CD4-positive, alpha-beta T cell treated with Interleukin-6 at 100 ng/mL for 8 hours (primary cell): ENCODE results near the gene CHN1.

ENCODE experiments used
- DNase-seq: peaks from one replicate; pipeline ENCODE4 v3.0.0-alpha.2; 2020; ENCODE audit warnings: mixed read lengths, low spot score

The CHN1 gene

DNA sequence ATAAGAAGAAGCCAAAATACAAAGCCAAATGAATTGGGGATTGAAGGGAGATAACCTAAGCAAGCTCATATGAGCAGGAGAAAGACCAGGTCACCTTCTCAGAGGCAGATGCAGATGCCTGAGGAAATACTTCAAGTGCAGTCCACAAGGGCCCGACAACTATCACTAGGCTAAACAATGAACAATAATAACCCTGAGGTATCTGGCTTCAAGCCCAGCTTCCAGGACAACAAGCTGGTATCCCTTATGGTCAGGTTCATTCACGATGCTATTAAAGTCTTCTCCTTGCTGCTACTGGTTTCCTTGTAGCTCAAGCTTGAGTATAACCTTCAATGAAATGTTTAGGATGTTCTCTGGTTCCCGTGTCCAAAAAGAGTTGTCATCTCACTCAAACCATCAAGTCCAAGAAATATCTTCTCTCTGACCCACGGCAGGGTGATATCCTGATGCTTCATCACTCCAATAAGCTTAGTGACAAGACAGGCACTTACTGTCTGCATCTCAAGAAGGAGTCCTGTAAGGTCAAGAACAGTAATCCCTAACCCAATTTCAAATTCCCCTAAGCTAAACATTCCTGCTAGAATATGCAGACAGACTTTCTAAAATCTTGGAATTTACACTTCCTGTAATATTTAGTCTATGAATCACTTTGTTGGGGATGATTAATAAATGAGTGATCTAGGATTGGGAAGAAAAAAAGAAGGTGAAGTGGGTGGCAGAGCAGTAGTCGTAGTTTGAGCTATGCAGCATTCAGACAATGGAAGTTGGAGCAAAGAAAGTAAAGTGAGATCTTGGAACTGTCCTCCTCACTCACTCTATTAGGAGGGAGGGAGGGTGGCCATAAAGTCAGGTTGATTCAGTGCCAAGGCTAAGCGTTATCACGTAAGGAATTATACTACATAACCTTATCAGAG is 33.1 kb downstream of the CHN1 start:
- no peak for DNase-seq

GRCh38 chr2:174970092-174970491 is 35.1 kb downstream of the CHN1 start:
- no peak for DNase-seq

DNA sequence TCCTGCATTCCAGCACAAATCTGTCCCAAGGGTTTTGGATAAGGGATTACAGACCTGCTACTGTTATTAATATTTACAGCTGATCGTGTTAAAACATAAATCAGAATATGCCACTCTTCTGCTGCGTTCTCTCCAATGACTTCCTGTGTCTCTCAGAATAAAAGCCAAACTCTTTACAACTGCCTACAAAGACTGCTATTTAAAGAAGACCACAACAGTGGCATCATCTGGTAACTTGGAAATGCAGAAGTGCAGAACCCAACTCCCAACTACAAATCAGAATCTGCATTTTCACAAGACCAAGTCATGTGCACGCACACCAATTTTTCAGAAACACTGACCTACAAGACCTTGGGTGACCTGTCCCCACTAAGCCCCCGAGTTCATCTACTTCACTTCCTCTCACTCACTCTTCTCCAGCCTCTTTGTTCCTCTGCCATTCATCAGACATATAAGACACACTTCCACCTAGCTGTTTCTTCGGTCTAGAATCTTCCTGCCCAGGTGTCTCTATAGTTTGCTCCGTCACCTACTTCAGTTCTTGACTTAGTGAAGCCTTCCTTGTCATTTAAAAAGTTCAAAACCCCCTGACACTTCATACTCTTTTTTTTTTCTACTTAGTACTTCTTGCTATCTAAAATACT is 36.0 kb downstream of the CHN1 start:
- DNase-seq: no peak

GRCh38 chr2:174967691-174968260 is 37.4 kb downstream of the CHN1 start:
- no peak for DNase-seq

DNA sequence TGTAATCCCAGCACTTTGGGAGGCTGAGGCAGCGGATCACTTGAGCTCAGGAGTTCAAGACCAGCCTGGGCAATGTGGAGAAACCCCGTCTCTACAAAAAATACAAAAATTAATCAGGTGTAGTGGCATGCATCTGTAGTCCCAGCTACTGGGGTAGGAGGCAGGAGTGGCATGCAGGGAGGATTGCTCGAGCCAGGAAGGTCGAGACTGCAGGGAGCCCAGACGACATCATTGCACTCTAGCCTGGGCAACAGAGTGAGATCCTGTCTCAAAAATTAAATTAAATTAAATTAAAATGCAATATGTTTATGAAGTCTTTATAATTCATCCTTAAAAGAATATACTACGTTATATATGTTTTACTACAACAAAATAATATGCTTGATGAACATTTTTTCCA is 38.1 kb downstream of the CHN1 start:
- DNase-seq: no peak

- no peak for DNase-seq
Measured at GRCh38 chr2:174965992-174966744, 39.0 kb downstream of the CHN1 start.

DNA sequence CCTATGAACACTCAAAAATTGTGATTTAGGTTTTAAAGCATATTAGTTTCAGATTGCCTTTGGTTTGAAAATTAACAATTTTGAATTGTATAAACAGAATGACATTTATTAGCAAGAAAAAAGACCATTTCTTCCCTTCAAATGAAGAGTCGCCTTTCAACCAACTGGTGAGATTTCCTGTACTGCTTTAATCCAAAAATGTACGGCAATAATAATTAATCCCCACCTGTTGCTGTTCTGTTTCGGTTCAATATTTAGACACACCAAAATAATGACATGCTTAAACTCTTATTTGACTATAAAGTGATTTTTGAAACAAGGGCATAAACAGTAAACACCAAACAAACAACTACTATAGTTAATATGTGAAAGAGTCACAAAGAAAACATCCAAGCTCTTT is 39.6 kb downstream of the CHN1 start:
- no peak for DNase-seq

- no peak for DNase-seq
Measured at GRCh38 chr2:174964404-174964803, 40.8 kb downstream of the CHN1 start.

GRCh38 chr2:174963437-174964400 is 41.5 kb downstream of the CHN1 start:
- no peak for DNase-seq

- DNase-seq: no peak
Measured at GRCh38 chr2:174959787-174960186, 45.4 kb downstream of the CHN1 start.

DNA sequence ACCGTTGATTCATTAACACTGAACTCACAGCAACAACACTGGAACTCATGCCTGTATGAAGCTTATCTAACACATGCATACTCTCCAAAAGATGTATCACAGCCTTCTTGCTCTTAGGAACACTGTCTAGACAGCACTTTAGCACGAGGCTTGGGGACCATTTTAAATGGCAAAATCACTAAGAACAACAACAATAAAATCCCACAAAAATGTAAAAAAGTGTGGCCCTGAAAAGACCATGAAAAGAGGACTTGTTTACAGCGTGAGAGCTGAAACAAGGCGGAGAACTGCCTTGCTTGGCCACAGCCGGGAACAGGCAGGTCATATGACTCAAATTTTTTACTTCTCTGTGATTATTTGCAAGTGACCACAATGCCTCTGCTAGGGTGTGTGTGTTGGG is 48.1 kb downstream of the CHN1 start:
- no peak for DNase-seq

- no peak for DNase-seq
Measured at GRCh38 chr2:174952607-174953006, 52.6 kb downstream of the CHN1 start.

- no peak for DNase-seq
Measured at GRCh38 chr2:174951745-174952144, 53.4 kb downstream of the CHN1 start.

- no peak for DNase-seq
Measured at GRCh38 chr2:174949988-174950687, 55.0 kb downstream of the CHN1 start.

DNA sequence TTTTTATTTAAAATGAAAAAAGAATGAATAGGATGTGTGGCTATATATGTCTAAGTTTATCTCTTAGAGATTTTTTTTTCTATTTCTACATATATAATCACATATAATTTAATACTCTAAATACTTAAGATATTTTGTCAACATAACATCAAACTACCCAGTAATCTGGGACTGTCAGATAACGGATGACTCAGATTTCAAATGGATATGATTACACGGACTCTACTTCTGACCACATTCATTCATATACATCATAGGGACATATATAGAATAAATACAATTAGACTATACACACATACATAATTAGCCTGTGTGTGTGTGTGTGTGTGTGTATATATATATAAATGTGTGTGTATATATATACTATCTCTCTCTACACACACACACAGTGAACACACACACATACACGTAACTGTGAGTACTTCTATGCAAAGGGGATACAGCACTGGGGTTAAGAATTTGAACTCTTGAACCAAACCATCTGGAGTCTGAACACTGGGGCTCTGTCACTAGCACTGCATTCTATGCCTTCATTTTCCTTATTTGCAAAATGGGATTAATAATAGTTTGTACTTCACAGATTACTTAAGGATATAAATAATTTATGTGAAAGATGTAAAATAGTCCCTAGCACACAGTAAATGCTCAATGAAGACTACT is 59.5 kb downstream of the CHN1 start:
- DNase-seq: no peak

GRCh38 chr2:174939046-174939445 is 66.1 kb downstream of the CHN1 start:
- no peak for DNase-seq

DNA sequence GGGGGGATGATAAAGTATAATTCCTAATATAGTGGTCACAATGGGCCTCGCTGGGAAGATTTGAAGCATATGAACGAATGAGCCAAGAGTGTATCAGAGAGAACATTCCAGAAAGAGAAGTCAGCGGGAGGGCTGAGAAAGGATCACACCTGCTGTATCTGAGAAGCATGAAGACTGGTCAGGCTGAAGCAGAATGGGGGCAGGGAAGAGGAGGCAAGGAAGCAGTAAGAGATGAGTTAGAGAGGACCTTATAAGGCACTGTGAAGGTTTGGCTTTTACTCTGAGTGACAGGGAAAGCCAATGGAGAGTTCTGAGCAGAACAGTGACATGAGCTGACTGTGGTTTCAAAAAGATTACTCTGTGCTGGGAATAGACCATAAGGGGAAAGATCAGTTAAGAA is 73.5 kb downstream of the CHN1 start:
- no peak for DNase-seq

- DNase-seq: no peak
Measured at GRCh38 chr2:174929786-174930185, 75.4 kb downstream of the CHN1 start.

- DNase-seq: no peak
Measured at GRCh38 chr2:174925046-174925784, 80.0 kb downstream of the CHN1 start.
